Suprapubic skin (tissue), 4 donors: ENCODE data around the gene ERCC6.
A peak's percentile ranks its signal among the peaks of the same experiment; 100 is the strongest.

Experiments
- POLR2A ChIP-seq, 2 donors: fragments of 450-650 bp; IDR thresholded peaks; one replicate each; pipeline ENCODE4 v1.6.1; 2017; ENCODE audit warnings: antibody characterized with exemption in 2 of 2, mild to moderate bottlenecking in 2 of 2, moderate library complexity in 2 of 2
- POLR2AphosphoS5 ChIP-seq, 3 donors: sonication (generic); formaldehyde crosslinking; IDR thresholded peaks; one replicate each; pipeline ENCODE4 v1.6.1; 2017; ENCODE audit warnings: antibody characterized with exemption in 3 of 3
- TF ChIP-seq, protein P1 (sequence below), 2 donors: fragments of 200-600 bp in 1 of 2; fragments of 450-650 bp in 1 of 2; sonication (generic) in 1 of 2; IDR thresholded peaks; one replicate each; pipeline ENCODE4 v1.5.1; 2016 to 2019; ENCODE audit warnings: antibody characterized with exemption in 2 of 2, mild to moderate bottlenecking in 1 of 2, moderate library complexity in 1 of 2

DNA sequence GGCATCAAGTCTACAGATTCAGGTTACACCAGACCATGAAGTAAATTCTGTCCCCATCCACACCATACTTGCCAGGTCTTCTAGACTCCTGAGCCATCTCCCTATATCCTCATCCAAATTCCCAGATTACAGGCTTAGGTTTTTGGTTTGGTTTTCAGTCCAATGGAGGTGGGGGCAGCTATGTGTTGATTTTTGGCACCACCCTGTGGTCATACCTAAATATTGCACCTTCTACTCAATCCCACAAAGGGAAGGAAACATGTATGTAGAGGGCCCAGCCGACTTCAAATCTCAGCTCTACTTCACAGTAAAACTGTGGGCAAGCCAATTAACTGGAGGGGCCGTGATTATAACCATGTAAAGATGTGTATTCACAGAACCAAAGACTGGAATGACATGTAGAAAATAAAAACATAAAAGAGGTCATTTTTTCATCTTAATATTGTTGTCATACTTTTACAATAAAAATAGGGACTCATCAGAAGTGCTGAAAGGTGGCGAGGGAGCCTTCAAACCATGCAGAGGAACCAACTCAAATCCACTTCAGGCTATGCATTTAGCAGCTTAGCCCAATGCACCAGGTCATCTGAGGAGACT, 19.8 kb downstream of the ERCC6 start:
- TF ChIP-seq, protein P1, sequence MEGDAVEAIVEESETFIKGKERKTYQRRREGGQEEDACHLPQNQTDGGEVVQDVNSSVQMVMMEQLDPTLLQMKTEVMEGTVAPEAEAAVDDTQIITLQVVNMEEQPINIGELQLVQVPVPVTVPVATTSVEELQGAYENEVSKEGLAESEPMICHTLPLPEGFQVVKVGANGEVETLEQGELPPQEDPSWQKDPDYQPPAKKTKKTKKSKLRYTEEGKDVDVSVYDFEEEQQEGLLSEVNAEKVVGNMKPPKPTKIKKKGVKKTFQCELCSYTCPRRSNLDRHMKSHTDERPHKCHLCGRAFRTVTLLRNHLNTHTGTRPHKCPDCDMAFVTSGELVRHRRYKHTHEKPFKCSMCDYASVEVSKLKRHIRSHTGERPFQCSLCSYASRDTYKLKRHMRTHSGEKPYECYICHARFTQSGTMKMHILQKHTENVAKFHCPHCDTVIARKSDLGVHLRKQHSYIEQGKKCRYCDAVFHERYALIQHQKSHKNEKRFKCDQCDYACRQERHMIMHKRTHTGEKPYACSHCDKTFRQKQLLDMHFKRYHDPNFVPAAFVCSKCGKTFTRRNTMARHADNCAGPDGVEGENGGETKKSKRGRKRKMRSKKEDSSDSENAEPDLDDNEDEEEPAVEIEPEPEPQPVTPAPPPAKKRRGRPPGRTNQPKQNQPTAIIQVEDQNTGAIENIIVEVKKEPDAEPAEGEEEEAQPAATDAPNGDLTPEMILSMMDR (IDR thresholded peaks at IDR 0.05) = peak; percentile 28 to 45
- TF ChIP-seq POLR2A (IDR thresholded peaks at IDR 0.05) (no peak), POLR2AphosphoS5 (IDR thresholded peaks at IDR 0.05) (no peak)
